GM18861 (cell line): ENCODE measurements around the gene AMER3.

ENCODE experiments used
- ATAC-seq: cut with Tn5 transposase; IDR thresholded peaks from one replicate; pipeline ENCODE4 v1.9.1; 2021; ENCODE audit not compliant: unreplicated experiment

Gene AMER3

DNA sequence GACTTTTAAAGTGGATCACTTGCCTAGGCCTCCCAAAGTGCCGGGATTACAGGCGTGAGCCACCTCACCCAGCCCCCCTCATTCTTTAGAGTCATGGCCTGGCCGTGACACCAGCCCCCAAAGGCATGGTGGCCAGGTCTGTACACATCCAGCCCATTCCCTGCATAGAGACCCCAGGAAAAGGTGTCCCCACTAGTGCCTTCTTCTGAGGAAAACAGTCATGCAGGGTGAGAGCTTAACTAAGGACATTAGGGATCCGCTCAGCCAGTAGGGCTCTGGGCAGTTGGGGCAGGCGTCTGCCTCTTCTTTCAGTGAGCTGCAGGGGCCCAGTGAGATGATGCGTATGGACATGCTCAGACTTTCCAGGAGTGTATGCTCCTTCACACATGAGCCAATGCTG, 5.7 kb upstream of the AMER3 start:
- ATAC-seq: no peak

DNA sequence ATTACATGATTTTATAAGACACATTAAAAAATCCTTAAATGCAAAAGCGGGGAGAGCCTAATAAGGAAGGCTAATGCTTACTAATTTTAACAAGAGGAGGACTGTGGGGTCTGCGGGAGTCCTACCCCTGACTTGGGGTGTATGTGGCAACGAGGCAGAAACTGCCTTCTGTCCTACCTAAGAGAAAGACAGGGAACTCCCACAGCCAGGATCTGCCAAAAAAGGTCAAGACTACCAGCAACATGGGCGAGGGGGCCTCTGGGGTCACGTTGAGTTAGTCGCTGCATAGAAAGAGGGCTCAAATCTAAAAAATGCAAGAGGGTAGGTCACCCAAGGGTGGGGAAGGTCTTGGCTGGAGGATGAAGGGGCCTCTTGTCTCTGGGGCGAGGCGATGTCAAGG, 529 bp upstream of the AMER3 start:
- no peak for ATAC-seq

DNA sequence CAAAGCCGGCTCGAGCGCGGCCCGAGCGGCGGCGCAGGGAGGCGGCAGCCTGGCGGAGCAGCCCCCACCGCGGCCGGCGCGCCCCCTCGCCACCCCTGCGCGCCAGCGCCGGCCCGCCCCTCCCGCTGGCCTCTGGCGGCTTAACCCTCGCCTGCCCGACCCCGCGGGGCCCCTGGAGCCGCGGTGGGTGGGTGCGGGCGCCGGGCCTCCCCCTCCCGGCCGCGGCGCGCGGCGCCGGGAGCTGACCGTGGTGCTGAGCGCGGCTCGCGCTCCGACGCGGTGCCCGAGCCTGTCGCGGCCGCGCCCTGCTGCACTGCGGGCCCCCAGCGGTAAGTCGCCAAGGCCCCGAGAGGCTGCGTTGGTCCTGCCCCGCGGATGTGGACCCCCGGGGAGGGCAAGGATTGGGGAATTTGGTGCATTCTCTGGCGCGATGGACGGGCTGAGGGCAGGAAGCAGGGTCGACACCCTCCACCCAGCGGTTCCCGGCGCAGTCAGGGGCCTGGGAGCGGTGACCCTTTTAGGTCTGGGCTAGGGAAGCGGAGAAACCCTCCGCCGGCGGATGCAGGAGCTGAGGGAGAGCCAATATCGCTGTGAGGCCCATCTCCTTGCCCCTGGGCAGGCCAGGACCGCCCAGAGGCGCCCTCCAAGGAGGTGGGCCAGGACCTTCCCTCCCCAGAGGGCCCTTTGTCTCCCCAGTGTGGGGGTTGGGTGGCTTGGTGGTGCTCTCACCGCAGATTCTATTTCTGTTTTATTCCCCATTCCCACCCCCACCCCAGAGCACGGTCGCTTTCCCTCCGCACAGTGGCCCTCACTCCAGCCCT, 923 bp downstream of the AMER3 start:
- no peak for ATAC-seq

- ATAC-seq: no peak
These were observed 1.7 kb downstream of the AMER3 start for GRCh38 chr2:130756874-130757668.

DNA sequence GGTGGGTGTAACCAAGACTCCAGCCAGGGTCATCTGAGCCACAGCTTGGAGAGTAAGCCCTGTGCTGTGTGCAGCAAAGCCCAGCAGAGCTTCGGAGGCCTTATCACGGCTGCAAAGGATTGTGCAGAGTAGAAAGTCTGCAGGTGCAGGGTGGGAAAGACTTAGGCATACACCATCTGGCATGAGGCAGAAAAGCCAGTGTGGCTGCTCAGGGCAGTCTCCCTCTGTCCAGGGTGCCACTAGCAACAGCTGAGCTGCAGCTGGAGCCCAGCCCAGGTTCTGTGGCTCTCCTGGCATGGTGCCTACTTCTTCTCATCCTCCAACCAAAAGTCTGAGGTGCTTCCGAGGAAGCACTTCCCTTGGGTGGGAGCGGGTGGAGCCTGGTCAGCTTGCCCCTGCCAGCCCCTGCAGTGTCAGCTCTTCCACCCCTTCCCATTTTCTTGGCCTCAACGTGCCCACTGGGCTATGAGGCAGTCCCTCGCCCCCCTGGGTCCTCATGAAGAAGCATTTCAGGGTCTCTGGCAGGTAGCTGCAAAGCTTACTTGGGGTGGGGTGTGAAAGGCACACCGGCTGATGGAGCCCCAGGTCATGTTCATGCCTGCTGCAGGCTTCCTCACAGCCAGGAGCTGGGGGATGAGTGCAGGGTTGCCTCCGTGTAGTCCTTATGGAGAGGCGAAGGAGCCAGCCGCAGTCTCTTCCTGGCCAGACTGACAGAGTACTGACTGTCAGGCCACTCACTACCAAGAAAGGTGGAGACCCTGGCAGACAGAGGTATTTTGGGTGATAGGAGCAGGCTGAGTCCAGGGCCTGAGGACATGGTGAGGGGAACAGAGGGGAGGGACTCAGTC, 4.8 kb downstream of the AMER3 start:
- ATAC-seq: no peak

DNA sequence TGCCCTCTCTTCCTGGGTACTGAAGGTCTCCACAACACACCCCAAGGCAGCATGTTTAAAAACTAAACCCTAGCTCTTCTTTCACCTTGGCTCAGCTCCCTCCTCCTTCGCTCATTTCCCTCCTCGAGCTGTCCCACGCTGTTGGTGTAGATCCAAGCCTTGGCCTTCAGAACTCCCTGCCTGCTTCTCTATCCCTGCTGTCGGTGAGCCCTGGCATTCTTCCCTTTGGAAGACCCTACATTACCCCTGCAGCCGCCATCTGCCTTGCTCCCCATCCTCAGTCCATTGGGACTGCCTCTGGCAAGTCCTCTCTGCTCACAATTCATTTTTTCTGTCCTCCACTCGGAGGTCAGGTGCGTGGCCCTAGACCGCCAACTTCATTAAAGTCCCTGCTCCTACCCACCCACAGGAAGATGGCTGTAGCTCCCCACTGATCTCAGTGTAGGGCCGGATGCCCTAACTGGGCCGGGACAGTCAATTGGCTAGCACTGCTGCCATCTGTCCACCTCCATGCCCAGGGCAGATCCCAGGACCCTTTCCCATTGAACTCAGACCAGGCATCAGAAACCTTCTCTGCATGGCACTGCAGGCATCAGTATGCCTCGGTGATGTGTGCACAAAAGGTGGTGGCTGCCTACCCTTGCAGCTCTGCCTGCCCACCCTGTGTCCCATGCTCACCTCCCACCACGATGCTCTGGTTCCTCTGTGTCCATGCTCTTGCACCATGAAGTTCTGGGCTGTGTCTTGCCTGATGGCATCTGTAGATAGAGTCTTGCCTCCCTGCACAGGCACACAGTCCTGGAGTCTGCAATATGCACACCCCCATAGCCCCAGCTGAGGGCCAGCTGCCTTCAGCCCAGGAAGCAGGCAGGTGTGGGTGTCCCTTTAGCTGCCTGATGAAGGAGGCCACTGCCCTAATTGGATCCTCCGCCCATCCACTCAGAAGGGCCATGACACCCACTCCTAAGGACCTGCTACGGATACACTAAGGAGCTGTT, 5.7 kb downstream of the AMER3 start:
- no peak for ATAC-seq

GRCh38 chr2:130762031-130762909, 6.9 kb downstream of the AMER3 start:
- ATAC-seq: no peak

GRCh38 chr2:130762910-130763385, 7.6 kb downstream of the AMER3 start:
- no peak for ATAC-seq

DNA sequence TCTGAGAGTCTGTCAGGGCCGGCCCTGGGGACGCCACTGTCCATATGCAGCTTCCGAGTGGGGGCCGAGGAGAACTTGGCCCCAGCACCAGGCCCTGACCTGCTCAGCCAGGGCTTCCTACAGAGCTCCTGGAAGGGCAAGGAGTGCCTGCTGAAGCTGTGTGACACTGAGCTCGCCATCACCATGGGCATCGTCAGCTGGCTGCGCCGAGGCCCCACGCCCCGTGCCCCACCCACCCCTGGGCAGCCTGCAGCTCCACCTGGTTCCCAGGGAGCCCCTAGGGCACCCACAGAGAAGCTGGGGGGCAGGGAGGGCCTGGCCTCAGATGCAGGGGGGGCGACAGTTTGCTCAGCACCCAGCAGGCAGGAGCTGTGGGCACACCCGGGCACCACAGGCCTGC, 8.1 kb downstream of the AMER3 start:
- no peak for ATAC-seq

DNA sequence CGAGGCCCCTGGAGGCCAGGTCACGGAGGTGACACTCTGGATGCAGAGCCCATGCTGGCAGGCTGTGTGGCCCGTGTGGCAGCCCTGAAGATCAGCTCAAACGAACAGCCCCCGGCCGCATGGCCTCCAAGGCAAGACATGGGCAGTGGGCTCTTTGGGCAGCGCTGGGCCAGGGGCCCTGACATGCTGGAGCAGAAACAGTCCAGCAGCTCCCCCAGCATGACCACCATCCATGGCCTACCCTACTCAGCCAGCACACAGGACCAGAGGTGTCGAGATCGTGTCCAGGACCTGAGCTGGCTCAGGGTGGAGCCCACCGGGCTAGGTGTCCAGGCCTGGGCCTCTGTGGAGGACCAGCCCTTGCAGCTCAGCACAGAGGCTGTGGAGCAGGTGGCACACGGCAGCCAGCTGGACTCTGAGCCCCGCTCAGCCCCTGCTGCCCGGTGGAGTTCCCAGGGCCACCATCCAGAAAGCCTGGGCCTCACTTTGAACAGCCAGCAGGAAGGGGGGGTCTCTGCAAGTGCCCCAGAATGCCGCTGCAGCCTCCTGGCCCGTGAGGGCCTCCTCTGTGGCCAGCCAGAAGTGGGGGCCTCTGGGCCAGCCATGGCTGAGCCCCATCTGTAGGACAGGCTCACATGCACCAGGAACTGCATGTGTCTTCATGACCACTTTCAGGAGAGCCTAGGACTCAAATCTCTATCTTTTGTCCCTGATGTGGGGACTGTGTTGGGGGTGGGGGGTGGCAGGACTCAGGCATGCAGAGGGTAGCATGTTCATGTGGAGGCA, 8.9 kb downstream of the AMER3 start:
- ATAC-seq: no peak

- ATAC-seq: no peak
These were observed 9.4 kb downstream of the AMER3 start for GRCh38 chr2:130764821-130765115.

DNA sequence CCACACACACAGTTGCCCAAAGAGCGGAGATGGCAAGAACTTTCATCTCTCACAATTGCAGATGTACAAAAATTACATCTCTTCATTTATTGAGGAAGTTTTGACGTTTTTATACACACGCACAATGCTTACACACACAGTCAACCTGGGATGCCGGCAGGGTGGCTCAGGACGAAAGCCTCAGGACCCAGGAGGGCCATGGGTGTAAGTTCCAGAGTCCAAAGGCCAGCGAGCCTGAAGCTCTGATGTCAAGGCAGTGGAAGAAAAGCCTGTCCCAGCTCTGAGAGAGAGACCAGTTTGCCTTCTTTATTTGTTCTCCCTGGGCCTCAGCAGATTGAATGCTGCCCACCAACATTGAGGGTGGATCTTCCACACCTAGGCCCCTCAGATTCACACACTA, 10.1 kb downstream of the AMER3 start:
- ATAC-seq: no peak

GRCh38 chr2:130766037-130766436, 10.7 kb downstream of the AMER3 start:
- ATAC-seq: no peak

GRCh38 chr2:130766711-130767407, 11.5 kb downstream of the AMER3 start:
- no peak for ATAC-seq

DNA sequence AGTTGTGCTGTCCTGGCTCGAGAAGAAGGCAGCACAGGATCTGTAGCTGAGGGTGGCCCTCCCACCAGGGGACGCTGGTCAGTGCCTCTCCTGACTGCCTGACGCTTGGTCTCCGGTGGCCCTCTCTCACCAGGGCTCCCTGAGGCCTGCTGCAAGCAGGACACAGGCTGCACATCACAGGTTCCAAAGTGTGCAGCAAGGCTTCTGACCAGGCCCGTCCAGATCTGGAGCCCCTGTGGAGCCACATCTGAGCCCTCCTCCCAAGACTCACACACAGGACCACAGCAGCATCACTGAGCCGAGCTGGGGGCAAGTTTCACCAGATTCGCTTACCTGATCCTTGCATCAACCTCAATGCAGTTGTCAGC, 12.1 kb downstream of the AMER3 start:
- no peak for ATAC-seq

DNA sequence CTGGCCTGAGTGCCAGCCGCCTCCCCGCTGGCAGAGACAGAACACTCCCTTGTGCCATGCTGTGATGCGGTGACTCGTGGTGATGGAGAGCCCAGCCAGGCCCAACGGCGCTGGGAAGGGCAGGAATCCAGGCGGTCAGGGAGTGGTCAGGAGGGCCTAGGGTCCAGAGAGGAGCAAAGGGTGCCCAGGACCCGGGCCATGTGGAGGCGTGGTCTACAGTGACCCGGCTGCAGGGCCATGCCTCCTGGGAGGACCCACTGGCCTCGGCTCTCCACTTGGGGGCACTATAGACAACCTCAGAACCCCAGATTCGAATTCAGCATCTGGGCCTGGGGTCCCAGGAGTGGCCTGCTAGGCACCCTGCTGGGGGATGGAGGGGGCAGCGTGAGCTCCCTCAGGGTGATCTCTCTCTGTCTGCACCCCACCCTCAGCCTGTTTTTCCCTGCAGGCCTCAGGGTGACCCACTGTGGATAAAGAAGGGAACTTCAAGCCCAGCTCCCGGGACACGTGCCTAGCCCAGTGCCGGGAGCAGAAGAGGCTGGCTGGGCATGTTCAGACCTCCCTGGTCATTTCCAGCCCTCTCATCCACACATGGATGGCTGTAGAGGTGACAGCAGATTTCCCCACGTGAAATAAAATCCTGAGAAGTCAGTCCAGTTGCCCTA, 13.0 kb downstream of the AMER3 start:
- no peak for ATAC-seq

- no peak for ATAC-seq
These were observed 14.1 kb downstream of the AMER3 start for GRCh38 chr2:130769343-130769907.
